Dermis blood vessel endothelial cell (primary cell): ENCODE data around the gene STX2. TPM values are rescaled to one million over a fixed set of nuclear protein-coding genes. Genes with fewer than 3 reads are reported as not detected.
"Not testable (repeated sequence)": the region's sequence is repeated elsewhere in the genome, so short reads cannot be mapped to it uniquely, and the experiment has no call there.

ENCODE experiments used
- DNase-seq: peaks from one replicate; pipeline ENCODE4 v3.0.0; 2010
- total RNA-seq: library from RNA; depleted of rRNA; stranded (reverse); fragments of >200 nt; gene quantifications from 2 replicates; pipeline ENCODE4 v1.2.3, GENCODE V29; 2014

STX2 gene
- 31.1 and 34.7 TPM in 2 replicates for total RNA-seq

GRCh38 chr12:130838951-130839769 lies at the start of gene STX2:
STX2 (minus strand) TSS chr12:130839250; CDS start chr12:130839099, 151 bp downstream.
- peak; percentile 85 for DNase-seq

- not testable (repeated sequence) for DNase-seq
Observed at GRCh38 chr12:130887190-130887589, 48.1 kb upstream of the STX2 start.

- no peak for DNase-seq
Observed at GRCh38 chr12:130881548-130881947, 42.5 kb upstream of the STX2 start.

- no peak for DNase-seq
Observed at GRCh38 chr12:130881046-130881445, 42.0 kb upstream of the STX2 start.

- no peak for DNase-seq
Observed at GRCh38 chr12:130880411-130880885, 41.4 kb upstream of the STX2 start.

- no peak for DNase-seq
Observed at GRCh38 chr12:130879781-130880389, 40.8 kb upstream of the STX2 start.

GRCh38 chr12:130879212-130879686 lies 40.2 kb upstream of the STX2 start:
- DNase-seq, result no peak

GRCh38 chr12:130878193-130879185 lies 39.4 kb upstream of the STX2 start:
- DNase-seq, result no peak

- DNase-seq, result no peak
Observed at GRCh38 chr12:130877333-130877732, 38.3 kb upstream of the STX2 start.

- DNase-seq, result no peak
Observed at GRCh38 chr12:130876758-130877157, 37.7 kb upstream of the STX2 start.

GRCh38 chr12:130876297-130876696 lies 37.2 kb upstream of the STX2 start:
- no peak for DNase-seq

GRCh38 chr12:130875708-130876107 lies 36.7 kb upstream of the STX2 start:
- not testable (repeated sequence) for DNase-seq

- DNase-seq, result no peak
Observed at GRCh38 chr12:130875193-130875592, 36.1 kb upstream of the STX2 start.

GRCh38 chr12:130874696-130875095 lies 35.6 kb upstream of the STX2 start:
- DNase-seq, result no peak

- DNase-seq, result no peak
Observed at GRCh38 chr12:130873825-130874224, 34.8 kb upstream of the STX2 start.

- no peak for DNase-seq
Observed at GRCh38 chr12:130873106-130873795, 34.2 kb upstream of the STX2 start.

GRCh38 chr12:130872179-130873096 lies 33.4 kb upstream of the STX2 start:
- DNase-seq, result peak; percentile 57

GRCh38 chr12:130871286-130872178 lies 32.5 kb upstream of the STX2 start, which contains the start of gene RAN:
RAN (plus strand) TSS chr12:130872066; CDS start chr12:130872594, 528 bp downstream.
- DNase-seq, result peak; percentile 95

- peak; percentile 61 for DNase-seq
Observed at GRCh38 chr12:130870442-130871285, 31.6 kb upstream of the STX2 start.
